ENCODE data around the gene FURIN.

GRCh38 chr15:90905306-90906180 lies 37.2 kb downstream of the FURIN start:
- TF ChIP-seq, protein P1, sequence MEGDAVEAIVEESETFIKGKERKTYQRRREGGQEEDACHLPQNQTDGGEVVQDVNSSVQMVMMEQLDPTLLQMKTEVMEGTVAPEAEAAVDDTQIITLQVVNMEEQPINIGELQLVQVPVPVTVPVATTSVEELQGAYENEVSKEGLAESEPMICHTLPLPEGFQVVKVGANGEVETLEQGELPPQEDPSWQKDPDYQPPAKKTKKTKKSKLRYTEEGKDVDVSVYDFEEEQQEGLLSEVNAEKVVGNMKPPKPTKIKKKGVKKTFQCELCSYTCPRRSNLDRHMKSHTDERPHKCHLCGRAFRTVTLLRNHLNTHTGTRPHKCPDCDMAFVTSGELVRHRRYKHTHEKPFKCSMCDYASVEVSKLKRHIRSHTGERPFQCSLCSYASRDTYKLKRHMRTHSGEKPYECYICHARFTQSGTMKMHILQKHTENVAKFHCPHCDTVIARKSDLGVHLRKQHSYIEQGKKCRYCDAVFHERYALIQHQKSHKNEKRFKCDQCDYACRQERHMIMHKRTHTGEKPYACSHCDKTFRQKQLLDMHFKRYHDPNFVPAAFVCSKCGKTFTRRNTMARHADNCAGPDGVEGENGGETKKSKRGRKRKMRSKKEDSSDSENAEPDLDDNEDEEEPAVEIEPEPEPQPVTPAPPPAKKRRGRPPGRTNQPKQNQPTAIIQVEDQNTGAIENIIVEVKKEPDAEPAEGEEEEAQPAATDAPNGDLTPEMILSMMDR (IDR thresholded peaks at IDR 0.05; ENCODE audit: insufficient read depth, low read depth, low read length) = no peak
- no peak for TF ChIP-seq EZH2 (IDR thresholded peaks at IDR 0.05; ENCODE audit: insufficient read depth, low read length)

Measured in astrocyte (in vitro differentiated cells and primary cell).